PC-9 (cell line): ENCODE results near the gene CHRM1. TPM values are rescaled to one million over a fixed set of nuclear protein-coding genes. Genes with fewer than 3 reads are reported as not detected.

Experiments used
- BruUV-seq: library from RNA; stranded (reverse); fragments of 400-500 nt; replicated peaks from 2 replicates; lab custom pipeline; 2021; lab: Mats Ljungman, UMichigan
- CTCF ChIA-PET: fragments of 300-600 bp; sonication (Branson Sonifier 250); formaldehyde crosslinking; loops from one replicate; lab custom pipeline; 2022; ENCODE audit warnings: antibody characterized with exemption; lab: Charles Lee
- POLR2A ChIA-PET: fragments of 300-600 bp; sonication (Branson Sonifier 250); formaldehyde crosslinking; loops from one replicate; lab custom pipeline; 2022; ENCODE audit warnings: antibody characterized with exemption; ENCODE audit not compliant: unreplicated experiment; lab: Charles Lee
- DNase-seq, 2 experiments: peaks; one replicate each; pipeline versions ENCODE4 v3.0.0 to v3.0.0-alpha.2; 2015 to 2022; ENCODE audit warnings: mixed read lengths in 1 of 2
- H2AFZ ChIP-seq: fragments of 200-600 bp; sonication (generic); 2 replicates; pipeline ENCODE4 v1.8.1; 2017; ENCODE audit warnings: antibody characterized with exemption
- H3F3A ChIP-seq: fragments of 200-600 bp; sonication (generic); 2 replicates; pipeline ENCODE4 v1.8.1; 2017; ENCODE audit warnings: antibody characterized with exemption, mild to moderate bottlenecking, low read depth; ENCODE audit not compliant: insufficient read depth
- H3K27ac ChIP-seq: fragments of 200-600 bp; sonication (generic); 2 replicates; pipeline ENCODE4 v1.6.1; 2016; ENCODE audit warnings: mixed run types
- H3K27me3 ChIP-seq: fragments of 200-600 bp; sonication (generic); 2 replicates; pipeline ENCODE4 v1.6.1; 2016; ENCODE audit warnings: low read depth, mixed run types; ENCODE audit not compliant: insufficient read depth
- H3K36me3 ChIP-seq: fragments of 200-600 bp; sonication (generic); 2 replicates; pipeline ENCODE4 v1.6.1; 2016; ENCODE audit warnings: low read depth, mixed run types
- H3K4me1 ChIP-seq: fragments of 200-600 bp; sonication (generic); replicated peaks from 2 replicates; pipeline ENCODE4 v1.6.1; 2016; ENCODE audit warnings: mixed run types; ENCODE audit not compliant: insufficient read depth
- H3K4me2 ChIP-seq: fragments of 200-600 bp; sonication (generic); 2 replicates; pipeline ENCODE4 v1.6.1; 2017; ENCODE audit warnings: mixed run types
- H3K4me3 ChIP-seq: fragments of 200-600 bp; sonication (generic); 2 replicates; pipeline ENCODE4 v1.6.1; 2016; ENCODE audit warnings: mixed run types
- H3K79me2 ChIP-seq: fragments of 200-600 bp; sonication (generic); 2 replicates; pipeline ENCODE4 v1.6.1; 2017; ENCODE audit warnings: low read depth, mixed run types
- H3K9me2 ChIP-seq: fragments of 200-600 bp; sonication (generic); 2 replicates; pipeline ENCODE4 v1.8.1; 2017; ENCODE audit warnings: mild to moderate bottlenecking; ENCODE audit not compliant: insufficient read depth
- H3K9me3 ChIP-seq: fragments of 200-600 bp; sonication (generic); 2 replicates; pipeline ENCODE4 v1.8.1; 2016; ENCODE audit warnings: low read depth; ENCODE audit not compliant: insufficient read depth
- H4K20me1 ChIP-seq: fragments of 200-600 bp; sonication (generic); 2 replicates; pipeline ENCODE4 v1.8.1; 2017; ENCODE audit not compliant: insufficient read depth
- CTCF ChIP-seq: fragments of 200-600 bp; sonication (generic); conservative IDR thresholded peaks from 2 replicates; pipeline ENCODE4 v1.6.1; 2017; ENCODE audit warnings: mixed run types, antibody characterized with exemption, mild to moderate bottlenecking, moderate library complexity
- EZH2 ChIP-seq: fragments of 200-600 bp; sonication (generic); IDR thresholded peaks from 2 replicates; pipeline ENCODE4 v1.8.0; 2017; ENCODE audit warnings: antibody characterized with exemption, low read depth
- intact Hi-C: fragments of 100-400 bp; cut with micrococcal nuclease; formaldehyde crosslinking; loops from one replicate; pipeline ENCODE4 v1.10.0; 2022; ENCODE audit not compliant: unreplicated experiment
- total RNA-seq: library from RNA; stranded (reverse); gene quantifications from 2 replicates; pipeline ENCODE4 v1.2.3, GENCODE V29; 2021

Gene CHRM1
- total RNA-seq, 1 experiment from 2014 or later, result not detected

DNA sequence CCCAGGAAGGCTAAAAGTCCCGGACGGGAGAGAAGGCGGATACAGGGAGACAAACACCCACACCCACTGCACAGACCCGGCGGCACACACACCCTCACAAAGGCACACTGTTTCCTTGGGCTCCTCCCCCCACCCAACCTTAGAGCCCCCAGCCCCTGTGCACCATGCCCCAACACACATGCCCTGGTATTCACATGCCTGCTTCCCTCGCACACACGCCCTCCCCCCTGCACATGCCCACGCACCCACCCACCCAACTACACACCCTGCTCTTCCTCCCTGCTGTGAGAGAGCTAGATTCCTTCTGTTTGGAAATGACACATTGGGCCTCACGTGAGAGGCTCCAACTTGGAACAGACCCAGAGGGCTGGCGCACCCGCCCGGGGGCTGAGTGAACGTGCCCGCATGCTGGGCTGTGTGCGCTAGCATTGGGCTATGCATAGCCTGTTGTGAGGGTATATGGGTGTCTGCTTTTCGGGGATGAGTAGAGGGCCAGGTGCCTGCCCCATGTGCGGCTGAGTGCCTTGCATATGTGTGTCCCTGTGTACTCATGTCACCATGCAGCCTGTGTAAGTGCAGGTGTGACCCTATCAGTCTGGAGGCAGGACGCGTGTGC lies 518 bp upstream of the CHRM1 start:
- H3F3A ChIP-seq, result no peaks in the 10 kb centered on the region
- POLR2A ChIA-PET, result interaction anchor here (0.5 kb wide), 1 partner anchor 749 kb away, joined by 3 read pairs; the partner anchor contains the start of gene ATL3
- H3K4me1 ChIP-seq, result no peaks in the 10 kb centered on the region
- no peak for TF ChIP-seq EZH2
- TF ChIP-seq CTCF, result no peak
- H4K20me1 ChIP-seq, result no peaks in the 10 kb centered on the region
- H3K79me2 ChIP-seq, result no peaks in the 10 kb centered on the region
- no peaks in the 10 kb centered on the region for H3K9me3 ChIP-seq
- no peaks in the 10 kb centered on the region for H3K36me3 ChIP-seq
- CTCF ChIA-PET, result no interaction called here
- H3K4me3 ChIP-seq, result no peak overlapping the region
- peaks cover 83% of the 10 kb centered on the region for H3K27me3 ChIP-seq
- DNase-seq, result peak in 1 of 2 experiments; percentile 44
- no TSS peak for BruUV-seq
- no peak overlapping the region for H3K27ac ChIP-seq
- peak overlapping the region; percentile 20; the same call in 1 of the 2 replicates for H3K4me2 ChIP-seq
- intact Hi-C loops, result no loop called here
- H2AFZ ChIP-seq, result no peak overlapping the region
- no peaks in the 10 kb centered on the region for H3K9me2 ChIP-seq

DNA sequence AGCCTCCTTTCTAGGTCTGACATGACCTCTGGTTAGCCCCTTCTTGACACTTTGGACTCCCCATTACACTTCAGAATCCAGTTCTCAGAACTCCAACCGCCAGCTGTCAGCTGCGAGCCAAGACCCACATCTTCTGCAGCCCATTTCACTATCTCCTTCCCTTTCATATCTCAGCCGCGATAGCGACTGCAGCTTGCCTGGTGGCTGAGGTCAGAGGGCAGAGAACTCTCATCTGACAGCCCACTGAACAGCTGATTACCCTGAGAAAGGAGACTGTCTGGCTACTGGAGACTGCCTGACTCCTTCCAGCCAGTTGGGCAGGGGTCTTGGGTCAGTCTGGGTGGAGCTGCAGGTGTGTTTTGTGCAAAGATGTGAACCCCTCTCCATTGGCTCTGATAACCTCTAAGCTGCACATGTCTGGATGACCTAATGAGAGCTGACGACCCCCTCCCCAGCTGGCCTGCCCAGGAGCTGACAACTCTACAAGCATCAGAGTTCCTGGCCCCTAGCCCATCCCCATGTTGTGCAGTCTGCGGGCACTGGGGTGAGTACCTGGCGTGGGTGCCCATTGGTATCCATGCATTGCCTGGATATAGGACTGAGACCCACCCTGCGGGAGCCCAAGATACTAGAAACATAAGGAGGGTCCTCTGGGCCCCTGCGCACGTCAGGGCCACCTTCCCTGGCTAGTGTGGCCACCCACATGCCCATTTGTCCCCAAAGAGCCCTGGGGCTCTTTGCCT lies 1.1 kb downstream of the CHRM1 start:
- peaks cover 67% of the 10 kb centered on the region for H3K27me3 ChIP-seq
- DNase-seq, result no peak
- BruUV-seq, result no TSS peak
- TF ChIP-seq EZH2 (no peak), CTCF (no peak)
- H3K9me2 ChIP-seq, result no peaks in the 10 kb centered on the region
- no peaks in the 10 kb centered on the region for H3F3A ChIP-seq
- H3K36me3 ChIP-seq, result no peaks in the 10 kb centered on the region
- no peaks in the 10 kb centered on the region for H3K79me2 ChIP-seq
- H3K4me3 ChIP-seq, result no peak overlapping the region
- H2AFZ ChIP-seq, result no peak overlapping the region
- no peak overlapping the region for H3K4me2 ChIP-seq
- CTCF ChIA-PET, result interaction anchor here (1.2 kb wide), 1 partner anchor 14 kb away, joined by 4 read pairs; no protein-coding TSS in a partner anchor
- H3K4me1 ChIP-seq, result no peaks in the 10 kb centered on the region
- POLR2A ChIA-PET, result no interaction called here
- H3K27ac ChIP-seq, result no peak overlapping the region
- H3K9me3 ChIP-seq, result no peaks in the 10 kb centered on the region
- intact Hi-C loops, result no loop called here
- no peaks in the 10 kb centered on the region for H4K20me1 ChIP-seq

DNA sequence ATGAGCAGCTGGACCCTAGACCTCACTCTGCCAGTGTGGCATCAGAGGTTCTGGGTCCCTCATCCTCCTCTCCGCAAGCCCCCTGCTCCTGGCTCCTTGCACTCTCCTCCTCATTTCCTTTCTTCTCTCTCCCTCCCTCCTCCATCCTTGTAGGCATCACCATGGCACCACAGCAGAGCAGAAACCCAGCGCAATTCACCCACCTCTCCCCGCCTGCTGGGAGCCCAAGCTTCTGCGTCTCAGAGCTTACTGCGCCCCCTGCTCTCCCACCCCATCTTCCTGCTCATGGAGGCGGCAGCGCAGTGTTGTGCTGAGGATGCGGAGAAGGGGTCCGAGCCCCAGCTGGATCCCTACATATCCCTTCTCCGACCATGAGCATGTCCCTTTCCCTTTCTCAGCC lies 1.7 kb downstream of the CHRM1 start:
- Histone ChIP-seq H3K4me3 (no peak overlapping the region), H3K79me2 (no peaks in the 10 kb centered on the region), H4K20me1 (no peaks in the 10 kb centered on the region), H3K4me1 (no peaks in the 10 kb centered on the region), H3K9me3 (no peaks in the 10 kb centered on the region), H2AFZ (no peak overlapping the region), H3K36me3 (no peaks in the 10 kb centered on the region), H3K9me2 (no peaks in the 10 kb centered on the region), H3K27me3 (peaks cover 65% of the 10 kb centered on the region), H3K27ac (no peak overlapping the region), H3F3A (no peaks in the 10 kb centered on the region), H3K4me2 (no peak overlapping the region)
- DNase-seq, result no peak
- ChIA-PET CTCF (interaction anchor here (1.2 kb wide), 1 partner anchor 13 kb away, joined by 4 read pairs; no protein-coding TSS in a partner anchor), POLR2A (no interaction called here)
- BruUV-seq, result no TSS peak
- no peak for TF ChIP-seq CTCF
- TF ChIP-seq EZH2, result no peak
- intact Hi-C loops, result no loop called here
